Vagina (tissue), 2 donors: ENCODE results near the gene RSAD2.

ENCODE experiments used
- CTCF ChIP-seq, 3 experiments: fragments of 450-650 bp in 2 of 3; fragments of 200-600 bp in 1 of 3; sonication (generic) in 1 of 3; IDR thresholded peaks; one replicate each; pipeline ENCODE4 v1.5.1; 2017 to 2019; ENCODE audit warnings: antibody characterized with exemption in 3 of 3, mild to moderate bottlenecking in 2 of 3, moderate library complexity in 2 of 3
- POLR2AphosphoS5 ChIP-seq, 2 donors: sonication (generic); formaldehyde crosslinking; IDR thresholded peaks; one replicate each; pipeline ENCODE4 v1.9.0; 2017; ENCODE audit warnings: antibody characterized with exemption in 2 of 2, mild to moderate bottlenecking in 2 of 2, low read depth in 1 of 2; ENCODE audit not compliant: insufficient read depth in 1 of 2

DNA sequence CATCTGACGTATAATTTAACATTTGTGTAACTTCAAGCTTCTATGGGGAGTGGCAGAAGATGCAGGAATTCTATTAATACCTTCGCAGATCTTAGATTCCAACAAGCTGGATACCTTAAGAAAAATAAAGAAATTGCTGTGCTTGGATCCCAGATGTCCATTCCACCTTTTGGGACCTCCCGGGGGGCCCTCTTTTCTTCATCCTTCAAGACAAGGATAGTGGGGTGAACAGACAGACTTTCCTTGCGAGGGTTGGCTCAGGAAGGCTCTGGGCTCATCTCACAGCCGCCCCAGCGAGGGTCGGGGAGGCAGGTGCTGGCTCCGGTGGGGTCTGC lies 39.1 kb downstream of the RSAD2 start:
- TF ChIP-seq CTCF (IDR thresholded peaks at IDR 0.05) (no peak), POLR2AphosphoS5 (IDR thresholded peaks at IDR 0.05; ENCODE audit: insufficient read depth in 1 of 2, low read depth in 1 of 2) (no peak)
